Measurements from ENCODE around the gene EPHA1. TPM values are rescaled to one million over a fixed set of nuclear protein-coding genes. Genes with fewer than 3 reads are reported as not detected.

EPHA1 gene
- total and polyA plus RNA-seq, 2 of the 4 experiments (the other 2 are of a cell fraction) = 0.10 TPM; not detected in 1

GRCh38 chr7:143451122-143451521 is 42.5 kb upstream of the EPHA1 start:
- Histone ChIP-seq H4K8ac (ENCODE audit: low read depth in 2 of 2, low read length in 2 of 2) (no peak overlapping the region), H2AFZ (replicated peaks; ENCODE audit: low read length, poor library complexity) (no peak overlapping the region), H2BK15ac (ENCODE audit: low read depth, low read length) (no peak overlapping the region), H4K20me1 (ENCODE audit: insufficient read depth, low read length) (no peaks in the 10 kb centered on the region), H2AK5ac (ENCODE audit: low read depth, low read length) (no peak overlapping the region), H4K91ac (ENCODE audit: insufficient read depth, low read depth, low read length) (no peak overlapping the region), H2AK9ac (replicated peaks; ENCODE audit: low read depth, low read length, poor library complexity) (no peak overlapping the region), H3K18ac (ENCODE audit: low read depth, low read length) (no peak overlapping the region), H3K23ac (ENCODE audit: low read depth, low read length) (no peak overlapping the region), H3K9me3 (ENCODE audit: control insufficient read depth, insufficient read depth, low read length) (no peaks in the 10 kb centered on the region), H3K4me1 (ENCODE audit: control insufficient read depth, insufficient read depth, low read length) (peaks cover 3% of the 10 kb centered on the region; the same call in 1 of the 2 replicates), H3K79me1 (ENCODE audit: low read depth in 1 of 2, low read length in 2 of 2) (no peaks in the 10 kb centered on the region), H3K4me3 (ENCODE audit: insufficient read depth, low read depth, low read length) (no peak overlapping the region), H3K14ac (replicated peaks; ENCODE audit: low read depth, low read length) (no peak overlapping the region), H3K9ac (ENCODE audit: low read depth, low read length) (no peak overlapping the region), H3K9me1 (ENCODE audit: insufficient read depth, low read length) (0 out of 2 replicates have a peak, but pooled peaks cover 2% of the 10 kb centered on the region), H3K4ac (ENCODE audit: low read depth, low read length) (no peak overlapping the region), H3K27ac (ENCODE audit: insufficient read depth, low read length) (no peak overlapping the region), H3K36me3 (ENCODE audit: control insufficient read depth, insufficient read depth, low read length) (no peaks in the 10 kb centered on the region), H2BK5ac (ENCODE audit: low read depth, low read length, poor library complexity, severe bottlenecking) (no peak overlapping the region), H3K56ac (ENCODE audit: extremely low read depth, insufficient read depth, low read length) (no peak overlapping the region), H2BK20ac (ENCODE audit: low read depth, low read length) (no peak overlapping the region), H3K4me2 (ENCODE audit: low read depth, low read length) (no peak overlapping the region), H4K5ac (ENCODE audit: low read depth, low read length) (no peak overlapping the region), H2BK120ac (ENCODE audit: low read depth, low read length) (no peak overlapping the region), H3K27me3 (ENCODE audit: control insufficient read depth, insufficient read depth, low read length) (peaks cover 2% of the 10 kb centered on the region; the same call in 1 of the 2 replicates)
- no peak for DNase-seq
- dilution Hi-C loops (cut with HindIII; ENCODE audit: low sequenced_read_pairs, unreplicated experiment) = no loop called here
- ChIA-PET CTCF (no interaction called here), POLR2A (ENCODE audit: unreplicated experiment) (no interaction called here)
- TF ChIP-seq NFE2L2 (IDR thresholded peaks at IDR 0.05; ENCODE audit: low read depth, low read length) (no peak), CTCF (conservative IDR thresholded peaks at IDR 0.05; ENCODE audit: low read depth, low read length) (no peak), MAZ (IDR thresholded peaks at IDR 0.05; ENCODE audit: borderline replicate concordance, low read depth, low read length) (no peak), MAFK (IDR thresholded peaks at IDR 0.05; ENCODE audit: low read depth, low read length) (peak; percentile 41)
- no peak for ATAC-seq (ENCODE audit: low read depth)
- no TSS peak for BruUV-seq (replicated peaks)
- in situ Hi-C loops (cut with MboI; ENCODE audit: low sequenced_read_pairs) = no loop called here
- intact Hi-C loops (cut with micrococcal nuclease) = no loop called here

Data from IMR-90 (cell line).